Measurements from ENCODE around the gene UPK1A.
"Not testable (repeated sequence)": the region's sequence is repeated elsewhere in the genome, so short reads cannot be mapped to it uniquely, and the experiment has no call there.

UPK1A gene

DNA sequence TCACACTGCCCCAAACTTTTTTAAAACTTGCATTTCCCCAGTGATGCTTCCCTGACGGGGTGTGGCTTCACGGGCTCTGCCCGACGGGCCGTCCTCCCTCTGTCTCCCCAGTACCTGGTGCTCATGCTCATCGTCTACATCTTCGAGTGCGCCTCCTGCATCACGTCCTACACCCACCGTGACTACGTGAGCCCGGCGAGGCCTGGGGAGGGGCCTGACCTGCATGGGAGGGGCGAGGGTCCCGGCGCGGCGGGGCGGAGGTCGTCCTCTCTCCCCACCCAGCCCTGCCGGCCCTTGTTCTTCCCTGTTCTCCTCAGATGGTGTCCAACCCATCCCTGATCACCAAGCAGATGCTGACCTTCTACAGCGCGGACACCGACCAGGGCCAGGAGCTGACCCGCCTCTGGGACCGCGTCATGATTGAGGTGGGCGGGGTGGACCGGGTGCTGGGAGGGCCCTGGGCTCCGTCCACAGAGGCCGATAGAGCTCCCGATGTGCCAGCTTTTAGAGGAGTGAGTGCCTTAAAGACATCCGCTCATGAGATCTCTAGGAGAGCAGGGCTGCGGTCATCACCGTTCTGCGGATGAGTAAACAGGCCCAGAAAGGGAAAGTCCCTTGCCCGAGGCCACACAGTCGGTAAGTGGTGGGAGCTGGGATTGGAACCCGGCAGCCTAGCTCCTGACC is 6.9 kb downstream of the UPK1A start:
- H3K4me3 ChIP-seq (ENCODE audit: low read depth, low read length): peak overlapping the region; percentile 35
- TF ChIP-seq, protein P1, sequence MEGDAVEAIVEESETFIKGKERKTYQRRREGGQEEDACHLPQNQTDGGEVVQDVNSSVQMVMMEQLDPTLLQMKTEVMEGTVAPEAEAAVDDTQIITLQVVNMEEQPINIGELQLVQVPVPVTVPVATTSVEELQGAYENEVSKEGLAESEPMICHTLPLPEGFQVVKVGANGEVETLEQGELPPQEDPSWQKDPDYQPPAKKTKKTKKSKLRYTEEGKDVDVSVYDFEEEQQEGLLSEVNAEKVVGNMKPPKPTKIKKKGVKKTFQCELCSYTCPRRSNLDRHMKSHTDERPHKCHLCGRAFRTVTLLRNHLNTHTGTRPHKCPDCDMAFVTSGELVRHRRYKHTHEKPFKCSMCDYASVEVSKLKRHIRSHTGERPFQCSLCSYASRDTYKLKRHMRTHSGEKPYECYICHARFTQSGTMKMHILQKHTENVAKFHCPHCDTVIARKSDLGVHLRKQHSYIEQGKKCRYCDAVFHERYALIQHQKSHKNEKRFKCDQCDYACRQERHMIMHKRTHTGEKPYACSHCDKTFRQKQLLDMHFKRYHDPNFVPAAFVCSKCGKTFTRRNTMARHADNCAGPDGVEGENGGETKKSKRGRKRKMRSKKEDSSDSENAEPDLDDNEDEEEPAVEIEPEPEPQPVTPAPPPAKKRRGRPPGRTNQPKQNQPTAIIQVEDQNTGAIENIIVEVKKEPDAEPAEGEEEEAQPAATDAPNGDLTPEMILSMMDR (IDR thresholded peaks at IDR 0.05; ENCODE audit: low read depth, low read length): no peak
- in situ Hi-C loops (cut with HindIII; ENCODE audit: low sequenced_read_pairs): no loop called here
- DNase-seq (ENCODE audit: low read depth, low spot score): peak; percentile 33

DNA sequence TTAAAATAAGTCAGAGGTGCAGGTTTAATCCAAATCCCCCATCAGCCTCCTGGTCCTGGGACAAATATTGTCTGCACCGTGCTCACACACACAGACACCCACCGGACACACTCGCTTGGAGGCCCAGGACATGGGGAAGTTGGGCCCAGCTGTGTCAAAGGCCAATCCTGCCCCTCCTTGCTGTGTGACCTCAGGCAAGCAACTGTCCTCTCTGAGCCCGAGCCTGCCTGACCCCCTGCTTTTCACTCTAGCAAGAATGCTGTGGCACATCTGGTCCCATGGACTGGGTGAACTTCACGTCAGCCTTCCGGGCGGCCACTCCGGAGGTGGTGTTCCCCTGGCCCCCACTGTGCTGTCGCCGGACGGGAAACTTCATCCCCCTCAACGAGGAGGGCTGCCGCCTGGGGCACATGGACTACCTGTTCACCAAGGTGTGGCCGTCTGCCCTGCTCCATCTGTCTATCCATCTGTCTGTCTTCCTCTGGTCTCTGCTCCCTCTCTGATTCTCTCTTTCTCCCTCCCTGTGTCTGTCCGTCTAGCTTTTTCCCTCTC is 9.3 kb downstream of the UPK1A start:
- no peak for DNase-seq (ENCODE audit: low read depth, low spot score)
- in situ Hi-C loops (cut with HindIII; ENCODE audit: low sequenced_read_pairs): no loop called here
- TF ChIP-seq, protein P1 (IDR thresholded peaks at IDR 0.05; ENCODE audit: low read depth, low read length): no peak
- H3K4me3 ChIP-seq (ENCODE audit: low read depth, low read length): no peak overlapping the region

DNA sequence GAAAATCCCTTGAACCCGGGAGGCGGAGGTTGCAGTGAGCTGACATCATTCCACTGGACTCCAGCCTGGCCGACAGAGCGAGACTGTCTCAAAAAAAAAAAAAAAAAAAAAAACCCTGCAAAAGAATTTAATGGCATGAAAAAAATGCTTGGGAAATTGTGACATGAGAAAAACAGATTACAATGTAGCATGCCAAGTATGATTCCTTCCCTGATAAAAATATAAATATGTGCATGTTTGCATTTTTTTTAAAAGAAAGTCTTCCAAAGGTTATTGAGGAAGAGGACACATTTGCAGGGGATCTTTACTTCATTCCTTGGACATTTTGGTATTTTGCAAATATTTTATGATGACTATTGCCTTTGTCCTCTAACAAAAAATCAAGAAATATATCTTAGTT is 23.5 kb downstream of the UPK1A start:
- DNase-seq (ENCODE audit: low read depth, low spot score): no peak
- H3K4me3 ChIP-seq (ENCODE audit: low read depth, low read length): no peak overlapping the region
- in situ Hi-C loops (cut with HindIII; ENCODE audit: low sequenced_read_pairs): no loop called here
- TF ChIP-seq, protein P1 (IDR thresholded peaks at IDR 0.05; ENCODE audit: low read depth, low read length): no peak

DNA sequence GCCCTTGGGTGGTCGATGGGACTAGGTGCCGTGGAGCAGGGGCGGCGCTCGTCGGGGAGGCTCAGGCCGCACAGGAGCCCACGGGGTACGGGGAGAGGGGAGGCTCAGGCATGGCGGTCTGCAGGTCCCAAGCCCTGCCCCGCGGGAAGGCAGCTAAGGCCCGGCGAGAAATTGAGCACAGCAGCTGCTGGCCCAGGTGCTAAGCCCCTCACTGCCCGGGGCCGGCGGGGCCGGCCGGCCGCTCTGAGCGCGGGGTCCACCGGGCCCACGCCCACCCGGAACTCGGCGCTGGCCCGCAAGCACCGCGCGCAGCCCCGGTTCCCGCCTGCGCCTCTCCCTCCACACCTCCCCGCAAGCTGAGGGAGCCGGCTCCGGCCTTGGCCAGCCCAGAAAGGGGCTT is 24.8 kb downstream of the UPK1A start:
- DNase-seq (ENCODE audit: low read depth, low spot score); in situ Hi-C loops (cut with HindIII; ENCODE audit: low sequenced_read_pairs); H3K4me3 ChIP-seq (ENCODE audit: low read depth, low read length): not testable (repeated sequence)

DNA sequence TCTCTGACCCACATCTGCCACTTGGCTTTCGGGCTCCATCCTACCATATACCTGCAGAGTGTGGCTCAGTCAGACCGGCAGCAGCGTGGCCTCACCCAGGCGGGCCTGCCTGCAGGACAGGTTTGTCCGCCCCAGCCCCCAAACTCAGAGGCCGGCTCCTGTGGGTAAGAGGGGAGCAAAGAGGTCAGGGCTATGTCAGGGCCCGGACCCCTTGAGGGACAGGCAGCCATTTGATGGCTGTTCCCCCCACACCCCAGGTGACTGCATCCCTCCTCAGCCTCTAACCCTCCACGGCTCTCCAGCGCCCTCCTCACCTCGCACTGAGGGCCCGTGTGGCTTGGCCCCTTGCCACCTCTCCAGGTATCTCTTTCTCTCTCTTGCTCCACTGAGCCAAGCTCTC is 25.7 kb downstream of the UPK1A start:
- in situ Hi-C loops (cut with HindIII; ENCODE audit: low sequenced_read_pairs): no loop called here
- no peak for DNase-seq (ENCODE audit: low read depth, low spot score)
- TF ChIP-seq, protein P1 (IDR thresholded peaks at IDR 0.05; ENCODE audit: low read depth, low read length): no peak
- H3K4me3 ChIP-seq (ENCODE audit: low read depth, low read length): no peak overlapping the region

DNA sequence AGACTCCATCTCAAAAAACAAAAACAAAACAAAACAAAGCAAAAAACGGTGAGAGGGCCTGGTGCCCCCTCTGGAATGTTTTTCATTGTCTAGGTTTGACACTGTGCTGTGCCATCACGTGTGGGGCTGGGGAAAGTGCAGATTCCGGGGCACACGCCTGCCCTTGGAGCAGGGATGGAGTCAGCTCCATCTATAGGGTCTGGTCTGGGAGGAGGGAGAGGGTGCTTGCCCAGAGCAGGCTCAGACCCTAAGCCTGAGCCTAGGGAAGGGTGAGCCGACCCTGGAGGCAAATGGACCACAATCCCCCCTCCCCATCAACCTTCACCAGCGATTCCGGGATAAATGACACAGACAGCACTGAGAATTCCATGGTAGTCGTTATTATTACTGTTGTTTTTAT is 27.1 kb downstream of the UPK1A start:
- no peak overlapping the region for H3K4me3 ChIP-seq (ENCODE audit: low read depth, low read length)
- DNase-seq (ENCODE audit: low read depth, low spot score): no peak
- in situ Hi-C loops (cut with HindIII; ENCODE audit: low sequenced_read_pairs): no loop called here
- TF ChIP-seq, protein P1 (IDR thresholded peaks at IDR 0.05; ENCODE audit: low read depth, low read length): no peak

DNA sequence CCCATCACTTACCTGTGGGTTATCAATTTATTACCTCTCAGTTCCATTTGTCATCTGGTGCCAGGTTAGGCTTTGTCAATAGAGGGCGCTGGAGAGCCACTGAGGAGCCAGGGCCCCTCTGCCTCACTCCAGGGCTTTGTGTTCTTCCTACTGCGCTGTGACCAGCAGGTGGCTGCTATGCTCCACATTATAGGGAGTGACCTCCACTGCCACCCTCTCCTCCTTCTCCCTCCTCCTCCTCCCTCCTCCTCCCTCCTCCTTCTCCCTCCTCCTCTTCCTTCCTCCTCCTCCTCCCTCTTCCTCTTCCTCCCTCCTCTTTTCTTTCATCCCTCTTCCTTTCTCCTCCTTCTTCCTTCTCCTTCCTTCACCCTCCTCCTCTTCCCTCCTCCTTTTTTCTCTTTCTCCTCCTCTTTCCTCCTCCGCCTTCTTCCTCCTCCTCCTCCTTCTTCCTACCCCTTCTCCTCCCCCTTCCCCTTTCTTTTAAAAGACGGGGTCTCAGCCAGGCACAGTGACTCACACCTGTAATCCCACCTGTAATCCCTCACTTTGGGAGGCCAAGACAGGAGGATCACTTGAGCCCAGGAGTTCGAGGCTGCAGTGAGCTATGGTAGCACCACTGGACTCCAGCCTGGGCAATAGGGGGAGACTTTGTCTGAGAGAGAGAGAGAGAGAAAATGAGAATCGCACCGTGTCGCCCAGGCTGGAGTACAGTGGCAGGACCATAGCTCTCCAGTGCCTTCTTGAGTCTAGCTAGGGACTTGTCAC is 27.7 kb downstream of the UPK1A start:
- TF ChIP-seq, protein P1 (IDR thresholded peaks at IDR 0.05; ENCODE audit: low read depth, low read length): peak; percentile 99
- DNase-seq (ENCODE audit: low read depth, low spot score): peak; percentile 67
- in situ Hi-C loops (cut with HindIII; ENCODE audit: low sequenced_read_pairs): no loop called here
- no peak overlapping the region for H3K4me3 ChIP-seq (ENCODE audit: low read depth, low read length)
